Measurements from ENCODE around the gene KLK14. TPM values are rescaled to one million over a fixed set of nuclear protein-coding genes. Genes with fewer than 3 reads are reported as not detected.
A peak's percentile ranks its signal among the peaks of the same experiment; 100 is the strongest.

Gene KLK14
- total RNA-seq, 2 donors from 2014 or later: 0.26 to 0.77 TPM

- Mint-ChIP-seq H3K27ac (peak overlapping the region; percentile 41), H3K27me3 (peaks cover 10% of the 10 kb centered on the region), H3K9me3 (no peaks in the 10 kb centered on the region), H3K4me3 (no peak overlapping the region), H3K36me3 (ENCODE audit: low read depth) (peaks cover 13% of the 10 kb centered on the region), H3K4me1 (peaks cover 7% of the 10 kb centered on the region)
- no peak for ATAC-seq (replicated peaks)
These were observed 1.1 kb upstream of the KLK14 start for GRCh38 chr19:51083783-51084182.

GRCh38 chr19:51083181-51083580, 494 bp upstream of the KLK14 start:
- Mint-ChIP-seq H3K27ac (peak overlapping the region; percentile 41), H3K9me3 (no peaks in the 10 kb centered on the region), H3K36me3 (ENCODE audit: low read depth) (peaks cover 13% of the 10 kb centered on the region), H3K4me1 (peaks cover 7% of the 10 kb centered on the region), H3K27me3 (peaks cover 10% of the 10 kb centered on the region), H3K4me3 (no peak overlapping the region)
- no peak for ATAC-seq (replicated peaks)

DNA sequence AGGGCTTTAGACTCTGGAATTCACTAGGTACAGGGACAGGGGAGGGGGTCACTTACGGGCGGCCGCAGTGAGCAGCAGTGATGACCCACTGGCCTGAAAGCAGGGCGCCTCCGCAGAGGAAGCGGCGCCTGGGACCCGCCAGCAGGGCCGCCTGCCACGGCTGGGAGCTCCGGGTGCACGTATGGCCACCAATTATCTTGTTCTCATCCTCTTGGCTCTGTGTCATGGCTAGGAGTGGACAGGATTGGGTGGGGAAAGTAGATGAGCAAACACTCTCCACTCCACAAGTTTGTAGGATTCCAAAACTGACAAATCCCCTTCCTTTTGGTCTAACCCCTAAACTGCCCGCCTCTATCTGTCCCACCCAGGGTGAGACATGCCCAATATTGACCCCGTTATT, 1.2 kb downstream of the KLK14 start:
- Mint-ChIP-seq H3K27ac (no peak overlapping the region), H3K4me1 (peaks cover 7% of the 10 kb centered on the region), H3K36me3 (ENCODE audit: low read depth) (peaks cover 2% of the 10 kb centered on the region), H3K9me3 (no peaks in the 10 kb centered on the region), H3K27me3 (peaks cover 10% of the 10 kb centered on the region), H3K4me3 (no peak overlapping the region)
- ATAC-seq (replicated peaks): no peak

GRCh38 chr19:51079481-51080110, 3.1 kb downstream of the KLK14 start:
- Mint-ChIP-seq H3K4me1 (peaks cover 7% of the 10 kb centered on the region), H3K36me3 (ENCODE audit: low read depth) (no peaks in the 10 kb centered on the region), H3K27ac (no peak overlapping the region)

GRCh38 chr19:51078731-51079130, 4.0 kb downstream of the KLK14 start:
- peaks cover 7% of the 10 kb centered on the region for H3K4me1 Mint-ChIP-seq
- H3K27me3 Mint-ChIP-seq: peaks cover 20% of the 10 kb centered on the region
- no peaks in the 10 kb centered on the region for H3K36me3 Mint-ChIP-seq (ENCODE audit: low read depth)
- no peak for ATAC-seq (replicated peaks)
- H3K4me3 Mint-ChIP-seq: no peak overlapping the region
- H3K9me3 Mint-ChIP-seq: peaks cover 3% of the 10 kb centered on the region
- no peak overlapping the region for H3K27ac Mint-ChIP-seq

More at GRCh38 chr19:51079481-51080110, 3.1 kb downstream of the KLK14 start:
- ATAC-seq (replicated peaks): no peak
- Mint-ChIP-seq H3K4me3 (no peak overlapping the region), H3K27me3 (peaks cover 17% of the 10 kb centered on the region), H3K9me3 (no peaks in the 10 kb centered on the region)

DNA sequence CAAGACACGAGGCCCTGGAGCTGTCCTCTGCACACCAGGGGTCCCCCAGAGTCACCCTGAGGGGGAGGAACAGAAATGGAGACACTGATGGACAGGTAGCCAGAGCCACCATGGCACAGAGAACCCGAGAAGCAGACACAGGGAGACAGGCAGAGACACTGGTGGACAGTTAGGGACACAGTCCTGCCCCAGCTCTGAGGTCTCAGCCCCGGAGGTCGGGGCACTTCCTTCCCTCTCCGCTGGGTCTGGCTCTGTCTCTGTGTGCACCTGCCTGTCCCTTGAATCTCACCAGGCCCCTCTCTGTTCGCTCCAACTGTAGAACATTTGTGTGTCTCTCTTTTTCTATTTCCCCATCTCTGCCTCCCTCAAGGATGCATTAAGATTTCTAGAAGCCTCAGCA, 4.6 kb downstream of the KLK14 start:
- Mint-ChIP-seq H3K36me3 (ENCODE audit: low read depth) (no peaks in the 10 kb centered on the region), H3K27me3 (peaks cover 14% of the 10 kb centered on the region), H3K4me1 (peaks cover 1% of the 10 kb centered on the region), H3K4me3 (no peak overlapping the region), H3K27ac (no peak overlapping the region), H3K9me3 (peaks cover 3% of the 10 kb centered on the region)
- no peak for ATAC-seq (replicated peaks)

- peaks cover 13% of the 10 kb centered on the region for H3K27me3 Mint-ChIP-seq
- no peak overlapping the region for H3K4me3 Mint-ChIP-seq
- no peak for ATAC-seq (replicated peaks)
- peaks cover 3% of the 10 kb centered on the region for H3K9me3 Mint-ChIP-seq
- H3K36me3 Mint-ChIP-seq (ENCODE audit: low read depth): no peaks in the 10 kb centered on the region
- H3K27ac Mint-ChIP-seq: no peak overlapping the region
- no peaks in the 10 kb centered on the region for H3K4me1 Mint-ChIP-seq
These were observed 6.0 kb downstream of the KLK14 start for GRCh38 chr19:51076631-51077213.

GRCh38 chr19:51075998-51076397, 6.7 kb downstream of the KLK14 start:
- ATAC-seq (replicated peaks): no peak
- Mint-ChIP-seq H3K9me3 (peaks cover 3% of the 10 kb centered on the region), H3K4me3 (no peak overlapping the region), H3K27me3 (peaks cover 13% of the 10 kb centered on the region), H3K36me3 (ENCODE audit: low read depth) (no peaks in the 10 kb centered on the region), H3K27ac (no peak overlapping the region), H3K4me1 (no peaks in the 10 kb centered on the region)

- no peak overlapping the region for H3K4me3 Mint-ChIP-seq
- H3K9me3 Mint-ChIP-seq: peaks cover 3% of the 10 kb centered on the region
- H3K4me1 Mint-ChIP-seq: no peaks in the 10 kb centered on the region
- H3K27me3 Mint-ChIP-seq: peaks cover 23% of the 10 kb centered on the region
- no peak for ATAC-seq (replicated peaks)
- H3K27ac Mint-ChIP-seq: no peak overlapping the region
- no peaks in the 10 kb centered on the region for H3K36me3 Mint-ChIP-seq (ENCODE audit: low read depth)
These were observed 11.6 kb downstream of the KLK14 start for GRCh38 chr19:51071095-51071405.

DNA sequence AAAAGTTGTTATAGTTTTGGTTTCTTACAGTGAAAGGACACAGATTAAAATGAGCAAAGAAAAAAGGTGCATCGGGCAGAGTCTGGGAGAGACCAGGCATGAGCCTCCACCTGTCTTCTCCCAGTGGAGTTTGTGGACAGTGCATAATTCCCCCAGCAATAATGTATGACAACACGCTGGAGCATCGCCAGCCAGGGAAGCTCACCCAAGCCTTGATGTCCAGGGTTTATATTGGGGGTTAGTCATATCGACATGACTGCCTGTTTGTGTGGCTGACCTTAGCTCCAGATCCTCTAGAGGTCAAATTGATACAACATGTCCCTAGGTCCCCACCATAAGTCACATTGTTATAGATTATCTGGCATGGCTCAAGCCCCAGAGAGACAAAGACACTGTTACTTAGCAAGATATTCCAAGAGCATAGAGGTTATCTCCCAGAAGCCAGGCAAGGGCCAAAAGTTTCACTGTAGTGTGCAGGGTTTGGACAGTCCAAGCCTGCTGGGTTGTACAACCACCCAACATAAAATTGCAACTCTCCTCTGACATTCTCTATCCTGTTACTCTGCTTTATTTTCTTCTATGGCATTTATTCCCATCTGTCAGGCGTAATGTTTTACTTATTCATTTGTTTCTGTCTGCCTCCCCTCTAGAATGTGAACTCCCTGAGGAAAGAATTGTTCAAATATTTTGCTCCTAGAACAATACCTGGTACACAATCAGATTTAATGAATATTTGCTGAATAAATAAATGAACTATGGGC, 12.2 kb downstream of the KLK14 start:
- no peak overlapping the region for H3K4me3 Mint-ChIP-seq
- no peak for ATAC-seq (replicated peaks)
- no peak overlapping the region for H3K27ac Mint-ChIP-seq
- H3K4me1 Mint-ChIP-seq: no peaks in the 10 kb centered on the region
- no peaks in the 10 kb centered on the region for H3K36me3 Mint-ChIP-seq (ENCODE audit: low read depth)
- peaks cover 26% of the 10 kb centered on the region for H3K27me3 Mint-ChIP-seq
- H3K9me3 Mint-ChIP-seq: peaks cover 3% of the 10 kb centered on the region

- Mint-ChIP-seq H3K27me3 (peaks cover 36% of the 10 kb centered on the region), H3K4me3 (no peak overlapping the region), H3K27ac (no peak overlapping the region), H3K9me3 (no peaks in the 10 kb centered on the region), H3K36me3 (ENCODE audit: low read depth) (no peaks in the 10 kb centered on the region), H3K4me1 (no peaks in the 10 kb centered on the region)
- ATAC-seq (replicated peaks): no peak
These were observed 16.1 kb downstream of the KLK14 start for GRCh38 chr19:51066393-51067186.

GRCh38 chr19:51065221-51065960, 17.3 kb downstream of the KLK14 start:
- H3K36me3 Mint-ChIP-seq (ENCODE audit: low read depth): no peaks in the 10 kb centered on the region
- ATAC-seq (replicated peaks): no peak
- no peaks in the 10 kb centered on the region for H3K9me3 Mint-ChIP-seq
- peaks cover 45% of the 10 kb centered on the region for H3K27me3 Mint-ChIP-seq
- no peaks in the 10 kb centered on the region for H3K4me1 Mint-ChIP-seq
- H3K4me3 Mint-ChIP-seq: no peak overlapping the region
- no peak overlapping the region for H3K27ac Mint-ChIP-seq

DNA sequence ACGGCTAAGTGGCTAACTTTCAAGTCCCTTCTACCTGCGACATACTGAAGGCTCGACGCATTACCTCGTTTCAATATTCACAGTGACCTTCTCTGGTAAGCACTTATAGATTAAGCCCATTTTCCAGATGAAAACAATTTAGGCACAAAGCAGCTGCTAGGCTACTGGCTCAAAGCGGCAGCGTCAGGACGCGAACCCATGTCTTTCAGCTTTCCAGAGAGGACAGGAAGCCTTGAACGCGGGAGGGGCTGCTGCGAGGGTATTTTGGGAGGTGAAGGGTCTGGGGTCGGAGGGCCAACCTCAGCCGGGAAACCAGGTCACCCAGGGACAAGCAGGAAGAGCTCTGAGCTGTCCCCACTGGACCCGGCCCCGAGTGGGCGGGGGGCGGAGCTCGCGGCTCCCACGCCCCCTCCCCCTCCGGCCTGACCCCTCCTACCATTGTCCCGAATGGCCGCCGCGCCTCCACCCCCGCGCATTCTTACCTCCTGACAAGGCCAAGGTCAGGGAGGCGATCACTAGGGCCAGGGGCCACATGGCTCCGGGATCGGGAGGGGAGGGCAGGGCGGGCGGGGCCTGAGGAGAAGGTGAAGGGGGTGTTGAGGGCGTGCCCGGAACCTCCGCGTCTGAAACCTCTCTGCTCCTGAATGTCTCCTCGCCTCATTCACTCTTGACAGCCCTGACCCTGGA, 18.0 kb downstream of the KLK14 start, which contains the start of gene KLK13:
Gene KLK13, minus strand, starts transcription at position 559 of the 687 bp plus-strand sequence. Its CDS starts 25 bp downstream, at position 534.
- no peaks in the 10 kb centered on the region for H3K4me1 Mint-ChIP-seq
- H3K36me3 Mint-ChIP-seq (ENCODE audit: low read depth): no peaks in the 10 kb centered on the region
- H3K4me3 Mint-ChIP-seq: no peak within 1 kb of the TSS
- no peaks in the 10 kb centered on the region for H3K9me3 Mint-ChIP-seq
- H3K27ac Mint-ChIP-seq: no peak within 1 kb of the TSS
- peaks cover 50% of the 10 kb centered on the region for H3K27me3 Mint-ChIP-seq
- ATAC-seq (replicated peaks): no peak
